Measurements from ENCODE around the gene NAB1.

DNA sequence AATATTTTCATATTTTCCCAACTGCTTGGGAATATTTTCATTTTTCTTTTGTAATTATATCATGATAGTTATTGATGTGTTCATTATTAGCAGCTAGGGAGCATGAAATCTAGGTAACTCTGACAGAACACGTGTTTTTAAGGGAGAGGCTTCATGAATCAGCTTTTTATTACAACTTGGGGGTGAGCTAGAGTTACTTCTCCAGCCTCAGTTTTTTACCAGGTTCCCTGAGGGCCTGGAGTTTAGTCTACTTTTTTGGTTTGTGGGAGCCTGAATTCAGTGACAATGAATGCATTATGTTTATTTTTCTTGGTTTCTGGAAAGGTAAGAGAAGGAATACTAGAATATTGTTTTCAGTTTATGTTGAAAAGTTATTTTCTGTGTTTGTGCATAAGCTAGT lies 18.0 kb downstream of the NAB1 start:
- TF ChIP-seq POLR2AphosphoS5 (IDR thresholded peaks at IDR 0.05; ENCODE audit: low read depth, low read length) (no peak), TAF1 (IDR thresholded peaks at IDR 0.05; ENCODE audit: low read depth, low read length) (no peak), POLR2A (IDR thresholded peaks at IDR 0.05; ENCODE audit: low read depth, low read length) (no peak), SPI1 (IDR thresholded peaks at IDR 0.05; ENCODE audit: low read depth, low read length) (no peak), POU2F2 (IDR thresholded peaks at IDR 0.05; ENCODE audit: low read depth, low read length) (no peak)
